Ovary (tissue), 9 donors: ENCODE results near the gene CPEB4. TPM values are rescaled to one million over a fixed set of nuclear protein-coding genes. Genes with fewer than 3 reads are reported as not detected.

Experiments used
- DNase-seq, 5 donors: peaks; one replicate each; pipeline ENCODE4 v3.0.0-alpha.2; 2019 to 2020
- H3K27ac ChIP-seq, 2 donors: fragments of 200-600 bp; one replicate each; pipeline versions ENCODE4 v1.5.1 to v1.8.0; 2019 to 2022
- H3K27me3 ChIP-seq: fragments of 200-600 bp; one replicate; pipeline ENCODE4 v1.8.0; 2022
- H3K36me3 ChIP-seq: fragments of 200-600 bp; sonication (generic); one replicate; pipeline ENCODE4 v1.5.1; 2019
- H3K4me1 ChIP-seq: one replicate; pipeline ENCODE4 v1.8.1; 2013; ENCODE audit warnings: mild to moderate bottlenecking, moderate library complexity; ENCODE audit not compliant: insufficient read depth
- H3K4me3 ChIP-seq: fragments of 200-600 bp; sonication (generic); one replicate; pipeline ENCODE4 v1.5.1; 2017
- H3K9me3 ChIP-seq, 2 donors: fragments of 200-600 bp in 1 of 2; sonication (generic) in 1 of 2; one replicate each; pipeline versions ENCODE4 v1.5.1 to v1.8.1; 2013 to 2019; ENCODE audit warnings: mild to moderate bottlenecking in 1 of 2, moderate library complexity in 1 of 2
- EP300 ChIP-seq: sonication (generic); formaldehyde crosslinking; IDR thresholded peaks from one replicate; pipeline ENCODE4 v1.6.1; 2017; ENCODE audit warnings: antibody characterized with exemption
- POLR2A ChIP-seq: fragments of 450-650 bp; IDR thresholded peaks from one replicate; pipeline ENCODE4 v1.6.1; 2017; ENCODE audit warnings: antibody characterized with exemption, mild to moderate bottlenecking, moderate library complexity
- WGBS, 3 donors: extraction: QIAGEN DNeasy Blood & Tissue Kit in 1 of 3; methylation state at CpG; one replicate each; pipeline versions ENCODE4 v1.1.5 to v1.1.7; 2013 to 2017; 5-methylcytosine and 5-hydroxymethylcytosine counted together
- intact Hi-C, 4 donors: fragments of 100-400 bp; cut with DNase I; formaldehyde crosslinking; loops; one replicate each; pipeline versions ENCODE4 v1.11.0 to v1.15.1; 2022 to 2023
- polyA plus RNA-seq, 2 donors: library from polyadenylated mRNA; stranded (reverse); fragments of 200-250 nt in 1 of 2; fragments of 350-450 nt in 1 of 2; fragmentation: Illumina TruSeq in 1 of 2; extraction: RNeasy Lipid Tissue Mini Kit (QIAGEN cat#74804) in 1 of 2; gene quantifications; one replicate each; pipeline ENCODE4 v1.2.3, GENCODE V29; 2013 to 2014
- total RNA-seq, 7 donors: library from RNA; depleted of rRNA in 2 of 7; stranded (reverse); fragments of >200 nt in 2 of 7; fragmentation: NEBNext Ultra II Directional in 3 of 7; extraction: Animal tissue kit (Norgen Biotek cat#: 25700) in 3 of 7; gene quantifications; one replicate each; pipeline versions ENCODE4 v1.1.0 to v1.2.4, GENCODE V29; 2016 to 2023
- TF ChIP-seq, protein P1 (sequence below), 3 donors: fragments of 450-650 bp in 2 of 3; fragments of 200-600 bp in 1 of 3; IDR thresholded peaks; one replicate each; pipeline versions ENCODE4 v1.5.1 to v1.8.0; 2016 to 2022; ENCODE audit warnings: antibody characterized with exemption in 3 of 3, mild to moderate bottlenecking in 1 of 3
- donor health status: DM: no; HTN: no; CAD: no; lungs with moderate emphysema.
- donor health status: DM: no; HTN: no; CAD: no.
- donor health status: Bipolar disorder and iron deficiency.
- donor health status: DM: yes; HTN: yes; CAD: no.
- donor health status: DM: no; HTN: no; CAD: no.
- donor health status: DM: yes; HTN: yes; CAD: no.

CPEB4 gene
- total and polyA plus RNA-seq, 9 donors = 7.2 to 50.1 (median 23.2) TPM

DNA sequence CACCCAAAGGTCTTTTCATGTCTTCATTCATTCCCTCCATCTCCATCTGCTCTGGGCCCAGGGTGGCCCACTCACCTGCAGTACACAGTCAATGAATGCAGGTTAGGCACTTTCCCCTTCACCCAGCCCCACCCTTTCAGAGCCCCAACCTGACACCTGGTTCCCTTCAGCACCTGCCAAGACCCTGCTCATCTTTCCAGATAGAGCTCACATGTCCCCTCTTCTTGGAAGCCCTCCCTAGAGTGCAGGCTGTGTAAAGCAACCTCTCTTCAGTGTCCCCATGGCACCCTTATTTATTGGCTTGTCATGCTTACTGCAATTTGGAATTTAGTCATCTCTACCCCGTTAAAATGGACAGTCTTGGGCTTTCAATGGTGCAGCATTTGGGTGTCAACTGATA, 13.0 kb upstream of the CPEB4 start:
- intact Hi-C loops = no loop called here
- no peak for DNase-seq
- Histone ChIP-seq H3K36me3 (no peaks in the 10 kb centered on the region), H3K4me3 (no peak overlapping the region), H3K4me1 (peaks cover 3% of the 10 kb centered on the region), H3K9me3 (no peaks in the 10 kb centered on the region), H3K27me3 (no peaks in the 10 kb centered on the region), H3K27ac (no peak overlapping the region)
- TF ChIP-seq, protein P1, sequence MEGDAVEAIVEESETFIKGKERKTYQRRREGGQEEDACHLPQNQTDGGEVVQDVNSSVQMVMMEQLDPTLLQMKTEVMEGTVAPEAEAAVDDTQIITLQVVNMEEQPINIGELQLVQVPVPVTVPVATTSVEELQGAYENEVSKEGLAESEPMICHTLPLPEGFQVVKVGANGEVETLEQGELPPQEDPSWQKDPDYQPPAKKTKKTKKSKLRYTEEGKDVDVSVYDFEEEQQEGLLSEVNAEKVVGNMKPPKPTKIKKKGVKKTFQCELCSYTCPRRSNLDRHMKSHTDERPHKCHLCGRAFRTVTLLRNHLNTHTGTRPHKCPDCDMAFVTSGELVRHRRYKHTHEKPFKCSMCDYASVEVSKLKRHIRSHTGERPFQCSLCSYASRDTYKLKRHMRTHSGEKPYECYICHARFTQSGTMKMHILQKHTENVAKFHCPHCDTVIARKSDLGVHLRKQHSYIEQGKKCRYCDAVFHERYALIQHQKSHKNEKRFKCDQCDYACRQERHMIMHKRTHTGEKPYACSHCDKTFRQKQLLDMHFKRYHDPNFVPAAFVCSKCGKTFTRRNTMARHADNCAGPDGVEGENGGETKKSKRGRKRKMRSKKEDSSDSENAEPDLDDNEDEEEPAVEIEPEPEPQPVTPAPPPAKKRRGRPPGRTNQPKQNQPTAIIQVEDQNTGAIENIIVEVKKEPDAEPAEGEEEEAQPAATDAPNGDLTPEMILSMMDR (IDR thresholded peaks at IDR 0.05) = no peak
- TF ChIP-seq EP300 (no peak), POLR2A (no peak)
- WGBS, 3 donors = 72 to 82% (median 77%) methylated on average over 1 of the region's 1 CpG

DNA sequence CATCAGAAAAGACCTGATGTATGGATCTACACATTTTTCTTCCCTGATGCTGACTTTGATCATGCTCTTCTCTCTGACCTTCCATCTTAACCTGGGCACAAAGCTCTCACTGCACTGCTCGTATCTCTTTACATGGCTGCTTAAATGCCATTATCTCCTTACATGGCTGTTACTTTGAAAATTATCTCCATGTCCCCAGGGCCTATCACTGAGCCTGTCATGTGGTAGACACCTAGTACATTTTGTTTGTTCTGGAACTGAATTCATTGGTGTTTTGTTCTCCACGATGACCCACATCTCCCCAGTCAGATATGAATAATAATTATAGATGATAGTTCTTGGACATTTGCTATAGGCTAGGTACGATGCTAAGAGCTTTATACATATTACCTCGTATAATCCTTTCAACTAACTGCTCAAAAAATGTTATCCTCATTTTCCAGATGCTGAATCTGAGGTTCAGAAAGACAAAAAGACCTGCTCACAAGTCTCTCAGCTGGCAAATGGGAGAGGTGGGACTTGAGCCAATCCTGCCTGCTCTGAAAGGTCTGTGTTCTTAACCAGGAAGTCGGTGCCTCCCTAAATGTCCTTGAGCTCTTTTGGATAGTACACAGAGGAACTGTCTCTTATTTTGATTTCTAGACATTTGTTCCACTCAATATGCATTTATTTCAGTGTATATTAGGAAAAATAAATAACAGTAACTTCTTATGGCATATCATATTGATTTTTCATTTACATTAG, 9.8 kb upstream of the CPEB4 start:
- Histone ChIP-seq H3K9me3 (no peaks in the 10 kb centered on the region), H3K27me3 (no peaks in the 10 kb centered on the region), H3K36me3 (no peaks in the 10 kb centered on the region), H3K4me1 (peaks cover 3% of the 10 kb centered on the region), H3K4me3 (no peak overlapping the region), H3K27ac (no peak overlapping the region)
- TF ChIP-seq POLR2A = no peak
- no peak for TF ChIP-seq EP300
- TF ChIP-seq, protein P1 (IDR thresholded peaks at IDR 0.05) = no peak
- whole genome bisulfite sequencing, 3 donors = 29 to 40% (median 31%) methylated on average over 5 of the region's 5 CpGs
- DNase-seq = peak; percentile 74 to 84 (median 83)
- intact Hi-C loops = no loop called here

DNA sequence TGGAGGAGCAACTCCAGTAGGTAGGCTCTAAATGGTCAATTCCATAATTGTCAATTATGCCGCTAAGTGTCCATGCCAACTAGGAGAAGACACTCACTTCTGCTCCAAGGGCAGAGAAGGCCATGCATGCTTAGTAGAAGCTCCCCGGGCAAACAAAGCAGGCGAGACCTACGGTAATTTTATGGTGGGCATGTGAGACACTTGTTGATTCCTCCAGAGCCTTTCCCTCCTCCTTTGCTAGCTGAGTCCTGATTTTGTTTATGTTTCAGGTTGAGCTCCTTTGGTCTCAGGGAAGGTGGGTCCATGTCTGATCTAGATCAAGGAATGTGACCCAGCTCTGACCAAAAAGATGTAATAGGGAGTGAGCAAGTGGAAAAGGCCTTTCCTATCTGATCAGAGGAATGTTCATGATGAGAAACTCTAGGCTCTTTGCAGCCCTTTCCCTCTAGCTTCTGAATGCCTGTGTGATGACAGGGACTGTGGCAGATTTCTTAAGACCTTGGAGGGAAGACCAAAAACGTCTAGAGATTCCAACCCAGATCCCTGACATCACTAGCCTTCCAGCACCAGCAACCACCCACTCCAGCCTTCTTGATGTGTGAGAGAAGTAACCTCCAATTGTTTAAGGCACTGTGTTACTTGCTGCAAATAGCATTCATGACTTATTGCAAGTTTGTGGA, 7.7 kb upstream of the CPEB4 start:
- H3K4me1 ChIP-seq = peaks cover 3% of the 10 kb centered on the region
- no peaks in the 10 kb centered on the region for H3K9me3 ChIP-seq
- DNase-seq = no peak
- WGBS, 3 donors = 81 to 88% (median 83%) methylated on average over 5 of the region's 5 CpGs
- TF ChIP-seq POLR2A = no peak
- no peak for TF ChIP-seq EP300
- TF ChIP-seq, protein P1 (IDR thresholded peaks at IDR 0.05) = no peak
- H3K27me3 ChIP-seq = no peaks in the 10 kb centered on the region
- no peaks in the 10 kb centered on the region for H3K36me3 ChIP-seq
- no peak overlapping the region for H3K4me3 ChIP-seq
- H3K27ac ChIP-seq = no peak overlapping the region
- intact Hi-C loops = no loop called here

DNA sequence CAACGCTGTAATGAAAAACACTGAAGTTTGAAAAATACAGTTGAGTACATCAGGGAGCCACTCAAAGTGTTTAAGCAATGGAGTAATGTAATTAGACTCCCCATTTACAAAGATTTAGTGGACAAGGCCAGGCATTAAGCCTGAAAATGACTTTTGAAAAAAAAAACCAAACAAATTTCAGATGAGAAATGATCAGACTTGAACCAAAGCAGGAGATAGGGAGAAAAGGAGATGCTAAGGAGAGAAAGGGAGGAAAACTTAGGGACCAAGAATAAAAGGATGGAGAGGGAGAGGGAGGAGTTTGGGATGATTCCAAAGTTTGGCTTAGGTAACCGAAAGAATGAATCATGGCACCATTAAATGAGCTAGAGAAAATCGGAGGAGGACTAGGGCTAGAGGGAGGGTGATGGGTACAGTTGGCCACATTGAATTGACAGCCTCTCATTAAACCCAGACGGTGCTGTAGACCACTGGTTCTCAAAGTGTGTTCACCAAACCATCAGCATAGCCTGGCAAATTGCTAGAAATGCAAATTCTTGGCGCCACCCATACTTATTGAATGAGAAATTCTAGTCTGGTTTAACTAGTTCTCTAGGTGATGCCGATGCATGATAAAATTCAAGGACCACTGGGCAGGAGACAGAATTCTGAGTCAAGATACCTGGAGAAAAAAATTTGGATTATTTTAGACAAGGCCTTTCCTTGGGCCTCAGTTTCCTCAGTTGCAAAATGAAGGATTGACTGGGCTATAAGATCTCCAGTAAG, 6.2 kb upstream of the CPEB4 start:
- H3K9me3 ChIP-seq = no peaks in the 10 kb centered on the region
- WGBS, 3 donors = 84 to 88% (median 86%) methylated on average over 6 of the region's 6 CpGs
- H3K27ac ChIP-seq = no peak overlapping the region
- H3K4me3 ChIP-seq = no peak overlapping the region
- peaks cover 3% of the 10 kb centered on the region for H3K4me1 ChIP-seq
- intact Hi-C loops = no loop called here
- TF ChIP-seq, protein P1 (IDR thresholded peaks at IDR 0.05) = no peak
- TF ChIP-seq EP300 (no peak), POLR2A (no peak)
- DNase-seq = no peak
- no peaks in the 10 kb centered on the region for H3K36me3 ChIP-seq
- H3K27me3 ChIP-seq = no peaks in the 10 kb centered on the region
